ENCODE data around the gene PPP1R14D.

Gene PPP1R14D

DNA sequence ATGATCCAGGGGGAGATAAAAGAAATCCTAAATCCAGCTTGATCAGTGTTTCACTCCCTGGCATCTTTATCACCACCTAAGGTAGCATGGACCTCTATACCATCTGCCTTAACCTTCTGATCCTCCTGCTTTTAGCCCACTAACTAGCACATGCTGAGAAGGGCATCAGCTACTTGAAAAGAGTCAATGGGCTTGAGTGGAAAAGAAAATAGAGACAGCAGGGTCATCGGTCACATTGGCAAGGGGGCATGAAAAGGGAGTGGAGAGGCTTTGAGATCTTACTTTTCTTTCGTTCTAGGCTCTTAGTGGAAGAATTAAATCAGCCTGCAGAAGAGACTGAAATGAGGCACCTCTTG is 21.9 kb downstream of the PPP1R14D start:
- H3K4me1 ChIP-seq = peaks cover 25% of the 10 kb centered on the region
- H4K20me1 ChIP-seq = no peaks in the 10 kb centered on the region
- no peaks in the 10 kb centered on the region for H3K9me3 ChIP-seq
- peaks cover 28% of the 10 kb centered on the region; the same call in 1 of the 2 replicates for H3K36me3 ChIP-seq
- H3K4me2 ChIP-seq = peak overlapping the region; percentile 89
- H3K27ac ChIP-seq = peak overlapping the region; percentile 92
- H3K4me3 ChIP-seq = peak overlapping the region; percentile 82
- no peak for TF ChIP-seq Cebpa-rat (IDR thresholded peaks at IDR 0.05)
- H3K27me3 ChIP-seq = no peaks in the 10 kb centered on the region
- peak overlapping the region; percentile 92 for H3K9ac ChIP-seq

DNA sequence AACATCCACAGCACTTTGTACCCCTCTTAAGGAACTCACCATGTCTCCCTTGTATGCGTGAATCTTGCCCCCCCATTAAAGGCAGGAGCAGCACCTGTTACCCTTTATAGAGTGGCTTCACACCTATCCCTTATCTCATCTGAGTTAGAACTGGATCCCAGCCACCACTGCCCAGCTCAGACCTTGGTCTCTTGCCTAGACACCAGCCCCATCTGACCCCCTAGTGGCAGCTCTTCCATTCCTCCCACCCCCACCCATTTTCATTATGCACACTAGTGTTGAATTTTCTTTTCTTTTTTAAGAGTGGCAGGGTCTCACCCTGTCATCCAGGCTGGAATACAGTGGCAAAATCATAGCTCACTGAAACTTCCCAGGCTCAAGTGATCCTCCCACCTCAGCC is 24.8 kb downstream of the PPP1R14D start:
- peaks cover 26% of the 10 kb centered on the region for H3K4me1 ChIP-seq
- no peaks in the 10 kb centered on the region for H4K20me1 ChIP-seq
- no peak overlapping the region for H3K9ac ChIP-seq
- no peak for TF ChIP-seq Cebpa-rat (IDR thresholded peaks at IDR 0.05)
- no peak overlapping the region for H3K27ac ChIP-seq
- H3K36me3 ChIP-seq = peaks cover 17% of the 10 kb centered on the region; the same call in 1 of the 2 replicates
- H3K4me2 ChIP-seq = no peak overlapping the region
- no peaks in the 10 kb centered on the region for H3K27me3 ChIP-seq
- H3K9me3 ChIP-seq = no peaks in the 10 kb centered on the region
- no peak overlapping the region for H3K4me3 ChIP-seq

DNA sequence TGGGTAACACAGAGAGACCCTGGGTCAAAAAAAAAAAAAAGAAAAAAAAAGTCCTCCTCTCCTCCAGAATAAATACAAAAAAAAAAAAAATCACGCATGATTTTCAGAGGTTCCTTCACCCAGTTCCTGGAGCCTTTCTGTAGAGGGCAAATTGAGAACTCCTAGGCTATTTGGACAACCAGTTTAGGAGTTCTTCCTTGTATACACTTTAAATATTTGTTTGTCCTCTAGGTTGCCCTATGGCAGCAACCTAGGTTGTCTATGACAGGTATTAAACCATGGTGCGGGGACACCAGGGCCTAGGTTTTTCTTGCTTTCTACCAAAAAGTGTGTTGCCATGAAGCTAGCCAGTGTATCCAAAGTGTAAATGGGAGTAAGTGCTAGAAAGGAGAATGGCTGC is 25.4 kb downstream of the PPP1R14D start:
- Histone ChIP-seq H3K4me2 (no peak overlapping the region), H3K36me3 (peaks cover 21% of the 10 kb centered on the region; the same call in 1 of the 2 replicates), H3K27me3 (no peaks in the 10 kb centered on the region), H3K27ac (no peak overlapping the region), H3K4me1 (peaks cover 20% of the 10 kb centered on the region), H4K20me1 (no peaks in the 10 kb centered on the region), H3K4me3 (no peak overlapping the region), H3K9ac (no peak overlapping the region), H3K9me3 (no peaks in the 10 kb centered on the region)
- TF ChIP-seq Cebpa-rat (IDR thresholded peaks at IDR 0.05) = no peak

GRCh38 chr15:40799523-40799922 is 29.0 kb downstream of the PPP1R14D start:
- Histone ChIP-seq H3K27ac (no peak overlapping the region), H3K9me3 (no peaks in the 10 kb centered on the region)

GRCh38 chr15:40796512-40796911 is 32.0 kb downstream of the PPP1R14D start:
- Histone ChIP-seq H4K20me1 (no peaks in the 10 kb centered on the region), H3K4me3 (no peak overlapping the region), H3K36me3 (peaks cover 24% of the 10 kb centered on the region; the same call in 1 of the 2 replicates), H3K4me1 (peaks cover 23% of the 10 kb centered on the region; the same call in 1 of the 2 replicates), H3K9ac (no peak overlapping the region), H3K27me3 (no peaks in the 10 kb centered on the region), H3K9me3 (no peaks in the 10 kb centered on the region), H3K4me2 (no peak overlapping the region), H3K27ac (no peak overlapping the region)
- no peak for TF ChIP-seq Cebpa-rat (IDR thresholded peaks at IDR 0.05)

More at GRCh38 chr15:40799523-40799922, 29.0 kb downstream of the PPP1R14D start:
- Histone ChIP-seq H4K20me1 (no peaks in the 10 kb centered on the region), H3K36me3 (peaks cover 21% of the 10 kb centered on the region; the same call in 1 of the 2 replicates), H3K4me2 (no peak overlapping the region), H3K27me3 (no peaks in the 10 kb centered on the region), H3K4me1 (peaks cover 23% of the 10 kb centered on the region; the same call in 1 of the 2 replicates), H3K4me3 (no peak overlapping the region), H3K9ac (no peak overlapping the region)
- TF ChIP-seq Cebpa-rat (IDR thresholded peaks at IDR 0.05) = no peak

- Histone ChIP-seq H3K4me2 (no peak overlapping the region), H3K27me3 (no peaks in the 10 kb centered on the region)
These were observed 32.5 kb downstream of the PPP1R14D start for GRCh38 chr15:40796041-40796440.

GRCh38 chr15:40793216-40793989 is 35.1 kb downstream of the PPP1R14D start:
- H3K4me2 ChIP-seq = no peak overlapping the region

More at GRCh38 chr15:40796041-40796440, 32.5 kb downstream of the PPP1R14D start:
- Histone ChIP-seq H3K9me3 (no peaks in the 10 kb centered on the region), H3K27ac (no peak overlapping the region), H3K4me1 (peaks cover 23% of the 10 kb centered on the region; the same call in 1 of the 2 replicates), H3K4me3 (no peak overlapping the region), H4K20me1 (no peaks in the 10 kb centered on the region), H3K36me3 (peaks cover 25% of the 10 kb centered on the region; the same call in 1 of the 2 replicates), H3K9ac (no peak overlapping the region)
- TF ChIP-seq Cebpa-rat (IDR thresholded peaks at IDR 0.05) = no peak

DNA sequence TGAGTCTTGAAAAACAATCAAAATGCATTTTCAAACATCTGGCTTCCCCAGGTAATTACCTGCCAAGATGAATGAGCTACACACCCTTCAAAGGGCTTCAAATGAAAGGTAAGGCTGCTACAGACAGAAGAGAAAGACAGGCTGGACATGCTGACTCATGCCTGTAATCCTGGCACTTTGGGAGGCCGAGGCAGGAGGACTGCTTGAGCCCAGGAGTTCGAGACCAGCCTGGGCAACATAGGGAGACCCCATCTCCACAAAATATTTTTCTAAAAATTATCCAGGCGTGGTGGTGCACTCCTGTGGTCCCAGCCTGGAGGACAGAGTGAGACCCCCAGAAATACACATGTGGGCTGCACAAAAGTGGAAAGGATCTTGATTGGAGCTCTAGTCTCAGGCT is 36.1 kb downstream of the PPP1R14D start:
- Histone ChIP-seq H4K20me1 (peaks cover 18% of the 10 kb centered on the region), H3K27me3 (no peaks in the 10 kb centered on the region), H3K4me3 (no peak overlapping the region), H3K9ac (no peak overlapping the region), H3K9me3 (no peaks in the 10 kb centered on the region), H3K4me1 (peaks cover 38% of the 10 kb centered on the region), H3K4me2 (no peak overlapping the region), H3K27ac (no peak overlapping the region), H3K36me3 (peaks cover 25% of the 10 kb centered on the region; the same call in 1 of the 2 replicates)
- no peak for TF ChIP-seq Cebpa-rat (IDR thresholded peaks at IDR 0.05)

More at GRCh38 chr15:40793216-40793989, 35.1 kb downstream of the PPP1R14D start:
- H3K27ac ChIP-seq = no peak overlapping the region
- TF ChIP-seq Cebpa-rat (IDR thresholded peaks at IDR 0.05) = no peak
- no peaks in the 10 kb centered on the region for H3K27me3 ChIP-seq
- H3K4me3 ChIP-seq = no peak overlapping the region
- H3K36me3 ChIP-seq = peaks cover 26% of the 10 kb centered on the region; the same call in 1 of the 2 replicates
- no peaks in the 10 kb centered on the region for H3K9me3 ChIP-seq
- H3K9ac ChIP-seq = no peak overlapping the region
- H4K20me1 ChIP-seq = peaks cover 8% of the 10 kb centered on the region
- peaks cover 33% of the 10 kb centered on the region for H3K4me1 ChIP-seq

DNA sequence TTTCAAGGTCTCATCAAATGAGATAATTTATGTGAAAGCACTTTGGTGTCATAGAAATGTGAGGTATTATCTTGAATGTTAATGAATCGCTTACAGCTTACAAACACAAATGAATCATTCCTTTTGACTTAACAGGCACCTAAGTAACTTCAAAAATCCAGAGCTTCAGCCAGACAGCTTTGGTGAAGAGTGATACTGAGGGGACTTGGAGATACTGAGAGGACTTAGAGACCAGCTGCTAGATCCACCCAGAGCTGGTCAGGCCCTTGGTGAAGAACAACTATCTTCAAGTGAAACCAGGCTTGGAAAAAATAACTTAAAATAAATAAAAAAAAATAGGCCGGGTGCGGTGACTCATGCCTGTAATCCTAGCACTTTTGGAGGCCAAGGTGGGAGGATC is 37.8 kb downstream of the PPP1R14D start:
- peaks cover 47% of the 10 kb centered on the region for H3K4me1 ChIP-seq
- H3K27ac ChIP-seq = no peak overlapping the region
- peaks cover 25% of the 10 kb centered on the region; the same call in 1 of the 2 replicates for H3K36me3 ChIP-seq
- no peaks in the 10 kb centered on the region for H3K9me3 ChIP-seq
- TF ChIP-seq Cebpa-rat (IDR thresholded peaks at IDR 0.05) = no peak
- H3K4me3 ChIP-seq = no peak overlapping the region
- no peaks in the 10 kb centered on the region for H3K27me3 ChIP-seq
- H4K20me1 ChIP-seq = peaks cover 35% of the 10 kb centered on the region
- no peak overlapping the region for H3K9ac ChIP-seq
- H3K4me2 ChIP-seq = no peak overlapping the region

DNA sequence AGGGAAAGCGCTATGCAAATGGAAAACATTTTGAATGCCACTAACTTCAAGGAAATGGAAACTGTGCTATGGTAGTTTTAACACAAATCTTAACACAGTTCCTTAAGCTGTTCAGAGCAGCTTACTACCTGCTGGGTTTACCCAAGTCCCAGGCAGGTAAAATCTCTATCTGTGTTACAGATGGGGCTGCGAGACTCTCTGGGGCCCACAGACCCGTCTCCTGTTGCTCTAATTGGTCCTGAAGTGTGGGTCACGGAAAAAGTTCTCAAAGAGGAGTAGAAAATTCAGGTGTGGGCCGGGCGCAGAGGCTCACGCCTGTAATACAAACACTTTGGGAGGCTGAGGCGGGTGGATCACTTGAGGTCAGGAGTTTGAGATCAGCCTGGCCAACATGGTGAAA is 38.5 kb downstream of the PPP1R14D start:
- H3K27ac ChIP-seq = no peak overlapping the region

More for the DNA sequence above, 38.5 kb downstream of the PPP1R14D start:
- H3K27me3 ChIP-seq = no peaks in the 10 kb centered on the region
- no peak overlapping the region for H3K4me3 ChIP-seq
- TF ChIP-seq Cebpa-rat (IDR thresholded peaks at IDR 0.05) = no peak
- H3K9me3 ChIP-seq = no peaks in the 10 kb centered on the region
- no peak overlapping the region for H3K9ac ChIP-seq
- H3K36me3 ChIP-seq = peaks cover 25% of the 10 kb centered on the region; the same call in 1 of the 2 replicates
- H3K4me2 ChIP-seq = no peak overlapping the region
- H4K20me1 ChIP-seq = peaks cover 42% of the 10 kb centered on the region
- H3K4me1 ChIP-seq = peaks cover 39% of the 10 kb centered on the region

All from BLaER1 (cell line).